ENCODE measurements around the gene FREM3. TPM values are rescaled to one million over a fixed set of nuclear protein-coding genes. Genes with fewer than 3 reads are reported as not detected.

The FREM3 gene
- total and polyA plus RNA-seq, 3 donors from 2014 or later: 0.06 to 0.42 (median 0.08) TPM

DNA sequence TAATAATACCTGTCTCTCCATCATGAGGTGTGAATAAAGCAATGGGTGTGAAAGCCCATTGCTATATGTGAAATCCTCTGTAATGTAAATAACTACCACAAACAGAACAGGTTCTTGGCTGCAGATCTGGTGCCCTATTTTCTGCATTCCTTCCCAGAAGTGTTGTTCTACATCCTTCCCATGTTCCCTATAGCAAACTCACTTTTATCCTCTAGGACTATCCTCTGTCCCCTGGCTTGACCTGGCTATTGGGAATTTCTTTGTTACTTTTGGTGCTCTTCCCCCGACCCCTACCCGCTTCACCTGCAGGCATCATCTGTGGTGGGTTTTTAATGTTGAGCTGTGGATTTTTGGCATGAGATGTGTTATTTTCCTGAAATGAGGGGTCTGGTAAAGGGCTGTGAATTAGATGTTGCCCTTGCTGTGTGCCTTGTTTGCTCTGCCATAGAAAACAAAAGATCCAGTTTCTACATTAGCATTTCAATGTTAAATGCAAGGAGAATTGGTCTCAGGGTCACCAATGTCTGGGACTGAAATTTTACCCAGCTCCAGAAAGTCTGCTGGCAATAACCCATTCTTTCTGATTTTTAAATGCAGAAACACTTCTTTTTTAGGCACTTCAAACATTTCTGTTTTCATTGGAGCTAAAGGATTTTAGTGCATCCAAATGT, 13.6 kb upstream of the FREM3 start:
- TF ChIP-seq POLR2A (IDR thresholded peaks at IDR 0.05): no peak
- TF ChIP-seq, protein P1, sequence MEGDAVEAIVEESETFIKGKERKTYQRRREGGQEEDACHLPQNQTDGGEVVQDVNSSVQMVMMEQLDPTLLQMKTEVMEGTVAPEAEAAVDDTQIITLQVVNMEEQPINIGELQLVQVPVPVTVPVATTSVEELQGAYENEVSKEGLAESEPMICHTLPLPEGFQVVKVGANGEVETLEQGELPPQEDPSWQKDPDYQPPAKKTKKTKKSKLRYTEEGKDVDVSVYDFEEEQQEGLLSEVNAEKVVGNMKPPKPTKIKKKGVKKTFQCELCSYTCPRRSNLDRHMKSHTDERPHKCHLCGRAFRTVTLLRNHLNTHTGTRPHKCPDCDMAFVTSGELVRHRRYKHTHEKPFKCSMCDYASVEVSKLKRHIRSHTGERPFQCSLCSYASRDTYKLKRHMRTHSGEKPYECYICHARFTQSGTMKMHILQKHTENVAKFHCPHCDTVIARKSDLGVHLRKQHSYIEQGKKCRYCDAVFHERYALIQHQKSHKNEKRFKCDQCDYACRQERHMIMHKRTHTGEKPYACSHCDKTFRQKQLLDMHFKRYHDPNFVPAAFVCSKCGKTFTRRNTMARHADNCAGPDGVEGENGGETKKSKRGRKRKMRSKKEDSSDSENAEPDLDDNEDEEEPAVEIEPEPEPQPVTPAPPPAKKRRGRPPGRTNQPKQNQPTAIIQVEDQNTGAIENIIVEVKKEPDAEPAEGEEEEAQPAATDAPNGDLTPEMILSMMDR (IDR thresholded peaks at IDR 0.05): no peak
- intact Hi-C loops (cut with DNase I; ENCODE audit: low total_unique reads): no loop called here
- H3K4me1 ChIP-seq: no peaks in the 10 kb centered on the region
- no peaks in the 10 kb centered on the region for H3K9me3 ChIP-seq
- 93 to 100% methylated on average over 2 of the region's 2 CpGs for WGBS, 2 donors
- no peak overlapping the region for H3K27ac ChIP-seq
- no peak overlapping the region for H3K4me3 ChIP-seq
- H3K36me3 ChIP-seq (ENCODE audit: low read depth, missing control alignments): no peaks in the 10 kb centered on the region
- H3K27me3 ChIP-seq: no peaks in the 10 kb centered on the region
- DNase-seq: no peak

DNA sequence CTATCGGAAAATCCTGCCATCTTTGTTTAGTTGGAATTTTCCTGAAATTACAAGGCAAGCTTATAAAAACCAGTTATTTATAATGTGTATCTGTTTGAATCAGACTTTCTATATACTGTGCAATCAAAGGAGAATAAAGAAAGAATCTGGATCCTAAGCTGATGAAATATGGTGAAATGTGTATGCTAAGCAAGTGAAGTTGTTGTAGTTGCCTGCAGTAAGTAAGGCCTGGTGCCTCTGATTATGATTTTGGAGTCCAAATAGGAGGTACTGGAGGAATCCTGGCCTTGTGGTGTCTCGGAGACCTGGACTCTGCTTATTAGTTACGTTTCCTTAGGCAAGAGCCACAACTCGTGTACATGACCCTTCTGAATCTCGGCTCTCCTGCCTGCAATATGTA, 13.1 kb upstream of the FREM3 start:
- H3K27ac ChIP-seq: no peak overlapping the region
- H3K36me3 ChIP-seq (ENCODE audit: low read depth, missing control alignments): no peaks in the 10 kb centered on the region
- no peaks in the 10 kb centered on the region for H3K27me3 ChIP-seq
- no peaks in the 10 kb centered on the region for H3K4me1 ChIP-seq
- H3K4me3 ChIP-seq: no peak overlapping the region
- H3K9me3 ChIP-seq: no peaks in the 10 kb centered on the region
- no peak for DNase-seq
- intact Hi-C loops (cut with DNase I; ENCODE audit: low total_unique reads): no loop called here
- TF ChIP-seq, protein P1 (IDR thresholded peaks at IDR 0.05): no peak
- no peak for TF ChIP-seq POLR2A (IDR thresholded peaks at IDR 0.05)
- whole genome bisulfite sequencing, 2 donors: 88 to 93% methylated on average over 5 of the region's 5 CpGs

GRCh38 chr4:143712155-143712550, 11.7 kb upstream of the FREM3 start:
- Histone ChIP-seq H3K9me3 (no peaks in the 10 kb centered on the region), H3K4me1 (no peaks in the 10 kb centered on the region), H3K27ac (no peak overlapping the region), H3K4me3 (no peak overlapping the region), H3K27me3 (no peaks in the 10 kb centered on the region), H3K36me3 (ENCODE audit: low read depth, missing control alignments) (no peaks in the 10 kb centered on the region)
- TF ChIP-seq POLR2A (IDR thresholded peaks at IDR 0.05): no peak
- TF ChIP-seq, protein P1 (IDR thresholded peaks at IDR 0.05): no peak
- DNase-seq: no peak
- intact Hi-C loops (cut with DNase I; ENCODE audit: low total_unique reads): no loop called here
- 73 to 74% methylated on average over 1 of the region's 1 CpG for WGBS, 2 donors

- Histone ChIP-seq H3K9me3 (no peaks in the 10 kb centered on the region), H3K27ac (no peak overlapping the region), H3K36me3 (ENCODE audit: low read depth, missing control alignments) (no peaks in the 10 kb centered on the region), H3K4me3 (no peak overlapping the region), H3K27me3 (no peaks in the 10 kb centered on the region), H3K4me1 (no peaks in the 10 kb centered on the region)
- no peak for DNase-seq
- 86 to 90% methylated on average over 4 of the region's 4 CpGs for WGBS, 2 donors
- no peak for TF ChIP-seq POLR2A (IDR thresholded peaks at IDR 0.05)
- TF ChIP-seq, protein P1 (IDR thresholded peaks at IDR 0.05): no peak
- intact Hi-C loops (cut with DNase I; ENCODE audit: low total_unique reads): no loop called here
Measured at GRCh38 chr4:143711543-143712154, 11.2 kb upstream of the FREM3 start.

DNA sequence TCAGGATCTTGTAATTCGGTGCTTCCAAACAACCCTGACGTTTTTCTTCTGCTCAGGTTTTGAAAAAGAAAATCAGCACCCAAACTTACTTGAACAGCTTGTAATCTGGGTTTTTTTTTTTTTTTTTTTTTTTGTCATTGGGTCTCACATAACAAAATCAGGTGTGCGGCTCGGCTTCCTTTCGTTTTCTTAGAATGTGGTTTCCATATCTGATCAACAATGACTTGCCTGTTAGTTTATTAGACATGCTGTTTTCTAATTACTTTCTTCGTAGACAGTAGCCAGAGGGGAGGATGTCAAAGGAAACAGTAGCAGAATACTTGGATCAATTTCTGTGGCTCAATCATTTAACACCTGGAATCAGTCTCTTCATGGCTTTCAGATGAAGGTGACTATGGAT, 890 bp upstream of the FREM3 start:
- Histone ChIP-seq H3K27me3 (no peaks in the 10 kb centered on the region), H3K36me3 (ENCODE audit: low read depth, missing control alignments) (no peaks in the 10 kb centered on the region), H3K4me3 (no peak overlapping the region), H3K9me3 (no peaks in the 10 kb centered on the region), H3K4me1 (peaks cover 6% of the 10 kb centered on the region), H3K27ac (no peak overlapping the region)
- TF ChIP-seq, protein P1 (IDR thresholded peaks at IDR 0.05): no peak
- no peak for TF ChIP-seq POLR2A (IDR thresholded peaks at IDR 0.05)
- DNase-seq: no peak
- WGBS, 2 donors: 40 to 44% methylated on average over 6 of the region's 6 CpGs
- intact Hi-C loops (cut with DNase I; ENCODE audit: low total_unique reads): no loop called here

All from testis (tissue), 3 donors.